ENCODE measurements around the gene CXXC5. TPM values are rescaled to one million over a fixed set of nuclear protein-coding genes. Genes with fewer than 3 reads are reported as not detected.
A peak's percentile ranks its signal among the peaks of the same experiment; 100 is the strongest.

The CXXC5 gene
- total and polyA plus RNA-seq, 2 donors (not counting 1 experiment from before 2014, with no cell fraction given) = 18.6 to 43.9 TPM

GRCh38 chr5:139651043-139651834, 3.1 kb downstream of the CXXC5 start:
- DNase-seq (ENCODE audit: low read depth in 2 of 2) = no peak
- Histone ChIP-seq H3K9me3 (ENCODE audit: control insufficient read depth, insufficient read depth, low read depth, low read length) (no peaks in the 10 kb centered on the region), H3K4me2 (ENCODE audit: extremely low read depth, insufficient read depth, low read length) (peak overlapping the region; percentile 75), H3K79me2 (ENCODE audit: control insufficient read depth, insufficient read depth, low read length) (peaks cover 27% of the 10 kb centered on the region), H2AFZ (ENCODE audit: low read length) (no peak overlapping the region), H3K4me1 (ENCODE audit: control insufficient read depth, extremely low read depth, insufficient read depth, low read length) (peaks cover 32% of the 10 kb centered on the region), H4K20me1 (ENCODE audit: control insufficient read depth, extremely low read depth, insufficient read depth, low read length) (no peaks in the 10 kb centered on the region), H3K27me3 (ENCODE audit: control insufficient read depth, insufficient read depth, low read length) (peaks cover 6% of the 10 kb centered on the region), H3K27ac (ENCODE audit: insufficient read depth, low read length) (peak overlapping the region; percentile 78), H3K9ac (ENCODE audit: insufficient read depth, low read length) (no peak overlapping the region), H3K4me3 (replicated peaks in 1 of 4; ENCODE audit: control extremely low read depth in 1 of 4, insufficient read depth in 1 of 4, low read depth in 3 of 4, low read length in 4 of 4) (peak overlapping the region in 2 of 4 experiments; percentile 14 to 75), H3K36me3 (ENCODE audit: control insufficient read depth, insufficient read depth, low read length) (no peaks in the 10 kb centered on the region)
- TF ChIP-seq CTCF (conservative IDR thresholded peaks at IDR 0.05 in 1 of 2, IDR thresholded peaks at IDR 0.05 in 1 of 2; ENCODE audit: low read depth in 1 of 2, low read length in 2 of 2) (no peak), EZH2 (IDR thresholded peaks at IDR 0.05; ENCODE audit: low read length, missing control alignments) (no peak)

- Histone ChIP-seq H3K79me2 (ENCODE audit: control insufficient read depth, insufficient read depth, low read length) (peaks cover 31% of the 10 kb centered on the region), H3K27ac (ENCODE audit: insufficient read depth, low read length) (peak overlapping the region; percentile 78), H3K9me3 (ENCODE audit: control insufficient read depth, insufficient read depth, low read depth, low read length) (no peaks in the 10 kb centered on the region), H3K4me3 (replicated peaks in 1 of 4; ENCODE audit: control extremely low read depth in 1 of 4, insufficient read depth in 1 of 4, low read depth in 3 of 4, low read length in 4 of 4) (peak overlapping the region in 3 of 4 experiments; percentile 11 to 75 (median 26)), H3K9ac (ENCODE audit: insufficient read depth, low read length) (peak overlapping the region; percentile 37), H3K27me3 (ENCODE audit: control insufficient read depth, insufficient read depth, low read length) (peaks cover 6% of the 10 kb centered on the region), H3K4me1 (ENCODE audit: control insufficient read depth, extremely low read depth, insufficient read depth, low read length) (peaks cover 33% of the 10 kb centered on the region), H3K36me3 (ENCODE audit: control insufficient read depth, insufficient read depth, low read length) (no peaks in the 10 kb centered on the region), H3K4me2 (ENCODE audit: extremely low read depth, insufficient read depth, low read length) (peak overlapping the region; percentile 69), H2AFZ (ENCODE audit: low read length) (no peak overlapping the region), H4K20me1 (ENCODE audit: control insufficient read depth, extremely low read depth, insufficient read depth, low read length) (no peaks in the 10 kb centered on the region)
- TF ChIP-seq EZH2 (IDR thresholded peaks at IDR 0.05; ENCODE audit: low read length, missing control alignments) (no peak), CTCF (conservative IDR thresholded peaks at IDR 0.05 in 1 of 2, IDR thresholded peaks at IDR 0.05 in 1 of 2; ENCODE audit: low read depth in 1 of 2, low read length in 2 of 2) (no peak)
- DNase-seq (ENCODE audit: low read depth in 2 of 2) = peak; percentile 77 to 94
These were observed 4.0 kb downstream of the CXXC5 start for GRCh38 chr5:139651853-139652787.

GRCh38 chr5:139652788-139653241, 4.7 kb downstream of the CXXC5 start:
- peak overlapping the region; percentile 37 for H3K9ac ChIP-seq (ENCODE audit: insufficient read depth, low read length)
- H3K27ac ChIP-seq (ENCODE audit: insufficient read depth, low read length) = peak overlapping the region; percentile 78
- H3K4me1 ChIP-seq (ENCODE audit: control insufficient read depth, extremely low read depth, insufficient read depth, low read length) = peaks cover 33% of the 10 kb centered on the region
- H3K27me3 ChIP-seq (ENCODE audit: control insufficient read depth, insufficient read depth, low read length) = peaks cover 6% of the 10 kb centered on the region
- TF ChIP-seq CTCF (conservative IDR thresholded peaks at IDR 0.05 in 1 of 2, IDR thresholded peaks at IDR 0.05 in 1 of 2; ENCODE audit: low read depth in 1 of 2, low read length in 2 of 2) (no peak), EZH2 (IDR thresholded peaks at IDR 0.05; ENCODE audit: low read length, missing control alignments) (no peak)
- peak overlapping the region; percentile 69 for H3K4me2 ChIP-seq (ENCODE audit: extremely low read depth, insufficient read depth, low read length)
- H2AFZ ChIP-seq (ENCODE audit: low read length) = no peak overlapping the region
- peak overlapping the region; percentile 11 to 46 (median 22) for H3K4me3 ChIP-seq (replicated peaks in 1 of 4; ENCODE audit: control extremely low read depth in 1 of 4, insufficient read depth in 1 of 4, low read depth in 3 of 4, low read length in 4 of 4)
- DNase-seq (ENCODE audit: low read depth in 2 of 2) = peak in 1 of 2 donors; percentile 53
- no peaks in the 10 kb centered on the region for H4K20me1 ChIP-seq (ENCODE audit: control insufficient read depth, extremely low read depth, insufficient read depth, low read length)
- no peaks in the 10 kb centered on the region for H3K36me3 ChIP-seq (ENCODE audit: control insufficient read depth, insufficient read depth, low read length)
- H3K9me3 ChIP-seq (ENCODE audit: control insufficient read depth, insufficient read depth, low read depth, low read length) = no peaks in the 10 kb centered on the region
- H3K79me2 ChIP-seq (ENCODE audit: control insufficient read depth, insufficient read depth, low read length) = peaks cover 34% of the 10 kb centered on the region
